Suppressor macrophage treated with lipopolysaccharide for 1 hour (primary cell): ENCODE data around the gene GALNTL6.
A peak's percentile ranks its signal among the peaks of the same experiment; 100 is the strongest.
"Not testable (repeated sequence)": the region's sequence is repeated elsewhere in the genome, so short reads cannot be mapped to it uniquely, and the experiment has no call there.

Experiments
- DNase-seq, 3 donors: peaks; one replicate each; pipeline ENCODE4 v3.0.0-alpha.2; 2020 to 2022

The GALNTL6 gene

GRCh38 chr4:172892300-172892699 lies 1079.1 kb downstream of the GALNTL6 start:
- DNase-seq = peak in 1 of 3 donors; percentile 3

GRCh38 chr4:172895699-172896098 lies 1082.5 kb downstream of the GALNTL6 start:
- DNase-seq = no peak

- DNase-seq = no peak
These were observed 1083.8 kb downstream of the GALNTL6 start for GRCh38 chr4:172897046-172897445.

- DNase-seq = no peak
These were observed 1085.5 kb downstream of the GALNTL6 start for GRCh38 chr4:172898715-172899114.

GRCh38 chr4:172899861-172900260 lies 1086.7 kb downstream of the GALNTL6 start:
- no peak for DNase-seq

- no peak for DNase-seq
These were observed 1087.7 kb downstream of the GALNTL6 start for GRCh38 chr4:172900900-172901299.

GRCh38 chr4:172912468-172912867 lies 1099.3 kb downstream of the GALNTL6 start:
- not testable (repeated sequence) for DNase-seq

GRCh38 chr4:172917403-172917802 lies 1104.2 kb downstream of the GALNTL6 start:
- not testable (repeated sequence) for DNase-seq

- DNase-seq = no peak
These were observed 1106.1 kb downstream of the GALNTL6 start for GRCh38 chr4:172919269-172919668.

- DNase-seq = no peak
These were observed 1114.1 kb downstream of the GALNTL6 start for GRCh38 chr4:172927096-172927814.

GRCh38 chr4:172928347-172928746 lies 1115.1 kb downstream of the GALNTL6 start:
- DNase-seq = no peak

- DNase-seq = no peak
These were observed 1125.0 kb downstream of the GALNTL6 start for GRCh38 chr4:172938072-172938829.

GRCh38 chr4:172938870-172939269 lies 1125.7 kb downstream of the GALNTL6 start:
- DNase-seq = no peak

- DNase-seq = no peak
These were observed 1129.6 kb downstream of the GALNTL6 start for GRCh38 chr4:172942840-172943239.

- no peak for DNase-seq
These were observed 1132.4 kb downstream of the GALNTL6 start for GRCh38 chr4:172945611-172946010.

GRCh38 chr4:172946503-172946902 lies 1133.3 kb downstream of the GALNTL6 start:
- no peak for DNase-seq

- DNase-seq = no peak
These were observed 1134.4 kb downstream of the GALNTL6 start for GRCh38 chr4:172947594-172947993.

GRCh38 chr4:172950990-172951389 lies 1137.8 kb downstream of the GALNTL6 start:
- DNase-seq = no peak

- no peak for DNase-seq
These were observed 1138.7 kb downstream of the GALNTL6 start for GRCh38 chr4:172951679-172952451.

GRCh38 chr4:172953896-172954568 lies 1140.8 kb downstream of the GALNTL6 start:
- no peak for DNase-seq

GRCh38 chr4:172956340-172956739 lies 1143.1 kb downstream of the GALNTL6 start:
- not testable (repeated sequence) for DNase-seq

- no peak for DNase-seq
These were observed 1144.0 kb downstream of the GALNTL6 start for GRCh38 chr4:172957216-172957615.
